OCI-LY1 (cell line): ENCODE measurements around the gene CTDSPL.

Source experiments
- H2AFZ ChIP-seq: fragments of 200-600 bp; sonication (generic), shearing (Covaris generic); 2 replicates; pipeline ENCODE4 v1.6.0; 2014; ENCODE audit warnings: antibody characterized with exemption, mild to moderate bottlenecking, low read length
- H3F3A ChIP-seq: fragments of 200-600 bp; sonication (generic), shearing (Covaris generic); 2 replicates; pipeline ENCODE4 v1.6.0; 2014; ENCODE audit warnings: mild to moderate bottlenecking, antibody characterized with exemption, low read length, moderate library complexity; ENCODE audit not compliant: insufficient read depth
- H3K27ac ChIP-seq: fragments of 200-600 bp; sonication (generic); 2 replicates; pipeline ENCODE4 v1.5.1; 2014; ENCODE audit warnings: low read length, mixed run types, mild to moderate bottlenecking, low read depth; ENCODE audit not compliant: poor library complexity, severe bottlenecking
- H3K27me3 ChIP-seq: fragments of 200-600 bp; sonication (generic); 2 replicates; pipeline ENCODE4 v1.6.0; 2014; ENCODE audit warnings: antibody characterized with exemption, mild to moderate bottlenecking, low read length, moderate library complexity; ENCODE audit not compliant: insufficient read depth
- H3K36me3 ChIP-seq: fragments of 200-600 bp; sonication (generic); 2 replicates; pipeline ENCODE4 v1.6.1; 2014; ENCODE audit warnings: mild to moderate bottlenecking, antibody characterized with exemption, low read length, moderate library complexity, mixed read lengths; ENCODE audit not compliant: insufficient read depth
- H3K4me1 ChIP-seq: fragments of 200-600 bp; sonication (generic); 2 replicates; pipeline ENCODE4 v1.5.1; 2014; ENCODE audit warnings: mild to moderate bottlenecking, low read length, moderate library complexity; ENCODE audit not compliant: insufficient read depth, severe bottlenecking
- H3K4me2 ChIP-seq: fragments of 200-600 bp; sonication (generic), shearing (Covaris generic); 2 replicates; pipeline ENCODE4 v1.6.1; 2014; ENCODE audit warnings: low read length
- H3K4me3 ChIP-seq: fragments of 200-600 bp; sonication (generic); 2 replicates; pipeline ENCODE4 v1.5.1; 2014; ENCODE audit warnings: low read length, low read depth, mild to moderate bottlenecking, mixed read lengths; ENCODE audit not compliant: poor library complexity, severe bottlenecking
- H3K79me2 ChIP-seq: fragments of 200-600 bp; shearing (Covaris generic); 2 replicates; pipeline ENCODE4 v1.6.1; 2016; ENCODE audit warnings: mixed run types, low read length, mixed read lengths; ENCODE audit not compliant: insufficient read depth
- H3K9ac ChIP-seq: fragments of 200-600 bp; sonication (generic), shearing (Covaris generic); 2 replicates; pipeline ENCODE4 v1.6.1; 2014; ENCODE audit warnings: mild to moderate bottlenecking, low read length, mixed read lengths
- H3K9me2 ChIP-seq: fragments of 200-600 bp; sonication (generic), shearing (Covaris generic); 2 replicates; pipeline ENCODE4 v1.6.1; 2014; ENCODE audit warnings: low read depth, mild to moderate bottlenecking, low read length, mixed read lengths
- H3K9me3 ChIP-seq: fragments of 200-600 bp; shearing (Covaris generic); 2 replicates; pipeline ENCODE4 v1.6.1; 2014; ENCODE audit warnings: low read length, mixed read lengths
- H4K20me1 ChIP-seq: fragments of 200-600 bp; sonication (generic), shearing (Covaris generic); 2 replicates; pipeline ENCODE4 v1.6.0; 2016; ENCODE audit warnings: mild to moderate bottlenecking, low read length; ENCODE audit not compliant: insufficient read depth
- EZH2 ChIP-seq: fragments of 200-600 bp; sonication (generic), shearing (Covaris generic); IDR thresholded peaks from 2 replicates; pipeline ENCODE4 v1.8.0; 2017; ENCODE audit warnings: borderline replicate concordance, mixed run types, mild to moderate bottlenecking, antibody characterized with exemption, low read length, moderate library complexity, mixed read lengths
- TF ChIP-seq, protein P1 (sequence below): fragments of 200-600 bp; sonication (generic), shearing (Covaris generic); IDR thresholded peaks from 2 replicates; pipeline ENCODE4 v1.5.1; 2017; ENCODE audit warnings: mild to moderate bottlenecking, antibody characterized with exemption, low read length, moderate library complexity, mixed read lengths

Gene CTDSPL

DNA sequence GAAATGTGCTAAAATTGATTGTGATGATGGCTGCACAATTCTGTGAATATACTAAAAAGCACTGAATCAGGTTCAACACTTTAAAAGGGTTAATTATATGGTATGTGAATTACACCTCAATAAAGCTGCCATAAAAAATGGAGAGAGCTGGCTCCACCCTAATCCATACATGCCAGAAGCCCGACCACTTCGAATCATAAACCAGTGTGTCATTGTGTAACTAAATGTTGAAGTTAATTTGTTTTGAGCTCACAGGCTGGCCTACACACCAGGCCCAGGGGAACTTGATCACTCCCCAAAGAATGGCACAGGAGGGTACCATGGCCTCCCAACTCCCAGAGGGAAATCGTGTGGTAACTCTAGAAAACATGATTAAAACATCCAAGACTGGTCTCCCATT lies 153.8 kb downstream of the CTDSPL start:
- no peaks in the 10 kb centered on the region for H3K79me2 ChIP-seq
- H3K27ac ChIP-seq: no peak overlapping the region
- no peaks in the 10 kb centered on the region for H3K4me1 ChIP-seq
- peaks cover 11% of the 10 kb centered on the region for H3K36me3 ChIP-seq
- no peak overlapping the region for H3K4me3 ChIP-seq
- H4K20me1 ChIP-seq: no peaks in the 10 kb centered on the region
- no peak overlapping the region for H3K9ac ChIP-seq
- no peak overlapping the region for H2AFZ ChIP-seq
- H3K9me2 ChIP-seq: no peaks in the 10 kb centered on the region
- no peak overlapping the region for H3K4me2 ChIP-seq
- no peaks in the 10 kb centered on the region for H3K9me3 ChIP-seq
- TF ChIP-seq, protein P1, sequence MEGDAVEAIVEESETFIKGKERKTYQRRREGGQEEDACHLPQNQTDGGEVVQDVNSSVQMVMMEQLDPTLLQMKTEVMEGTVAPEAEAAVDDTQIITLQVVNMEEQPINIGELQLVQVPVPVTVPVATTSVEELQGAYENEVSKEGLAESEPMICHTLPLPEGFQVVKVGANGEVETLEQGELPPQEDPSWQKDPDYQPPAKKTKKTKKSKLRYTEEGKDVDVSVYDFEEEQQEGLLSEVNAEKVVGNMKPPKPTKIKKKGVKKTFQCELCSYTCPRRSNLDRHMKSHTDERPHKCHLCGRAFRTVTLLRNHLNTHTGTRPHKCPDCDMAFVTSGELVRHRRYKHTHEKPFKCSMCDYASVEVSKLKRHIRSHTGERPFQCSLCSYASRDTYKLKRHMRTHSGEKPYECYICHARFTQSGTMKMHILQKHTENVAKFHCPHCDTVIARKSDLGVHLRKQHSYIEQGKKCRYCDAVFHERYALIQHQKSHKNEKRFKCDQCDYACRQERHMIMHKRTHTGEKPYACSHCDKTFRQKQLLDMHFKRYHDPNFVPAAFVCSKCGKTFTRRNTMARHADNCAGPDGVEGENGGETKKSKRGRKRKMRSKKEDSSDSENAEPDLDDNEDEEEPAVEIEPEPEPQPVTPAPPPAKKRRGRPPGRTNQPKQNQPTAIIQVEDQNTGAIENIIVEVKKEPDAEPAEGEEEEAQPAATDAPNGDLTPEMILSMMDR: no peak
- TF ChIP-seq EZH2: no peak
- H3K27me3 ChIP-seq: no peaks in the 10 kb centered on the region
- H3F3A ChIP-seq: no peaks in the 10 kb centered on the region

- no peaks in the 10 kb centered on the region for H3K4me1 ChIP-seq
- H3K9ac ChIP-seq: no peak overlapping the region
- no peaks in the 10 kb centered on the region for H3K79me2 ChIP-seq
- no peak overlapping the region for H3K27ac ChIP-seq
- H3K36me3 ChIP-seq: peaks cover 11% of the 10 kb centered on the region
- H4K20me1 ChIP-seq: no peaks in the 10 kb centered on the region
- no peak overlapping the region for H3K4me3 ChIP-seq
- H3K9me3 ChIP-seq: no peaks in the 10 kb centered on the region
- H3K27me3 ChIP-seq: no peaks in the 10 kb centered on the region
- no peak overlapping the region for H3K4me2 ChIP-seq
- H3K9me2 ChIP-seq: no peaks in the 10 kb centered on the region
- TF ChIP-seq, protein P1: no peak
- no peak for TF ChIP-seq EZH2
- no peak overlapping the region for H2AFZ ChIP-seq
- no peaks in the 10 kb centered on the region for H3F3A ChIP-seq
Observed at GRCh38 chr3:38015984-38016383, 154.3 kb downstream of the CTDSPL start.

- Histone ChIP-seq H3K79me2 (no peaks in the 10 kb centered on the region), H3K27me3 (no peaks in the 10 kb centered on the region)
Observed at GRCh38 chr3:38016410-38016809, 154.7 kb downstream of the CTDSPL start.

More at GRCh38 chr3:38016410-38016809, 154.7 kb downstream of the CTDSPL start:
- Histone ChIP-seq H3K4me1 (no peaks in the 10 kb centered on the region), H2AFZ (no peak overlapping the region), H3K4me3 (no peak overlapping the region), H4K20me1 (no peaks in the 10 kb centered on the region), H3F3A (no peaks in the 10 kb centered on the region), H3K27ac (no peak overlapping the region), H3K9me2 (no peaks in the 10 kb centered on the region), H3K4me2 (no peak overlapping the region), H3K9ac (no peak overlapping the region), H3K36me3 (peaks cover 11% of the 10 kb centered on the region), H3K9me3 (no peaks in the 10 kb centered on the region)
- TF ChIP-seq, protein P1: no peak
- TF ChIP-seq EZH2: no peak
